ENCODE data around the gene DNM3. TPM values are rescaled to one million over a fixed set of nuclear protein-coding genes. Genes with fewer than 3 reads are reported as not detected.

DNM3 gene
- total RNA-seq, 2 experiments from 2014 or later, result 1.6 to 1.8 TPM

GRCh38 chr1:172142324-172142723 lies 301.0 kb downstream of the DNM3 start:
- POLR2A ChIA-PET, result no interaction called here
- no peaks in the 10 kb centered on the region for H3K27me3 Mint-ChIP-seq

GRCh38 chr1:172143384-172144055 lies 302.2 kb downstream of the DNM3 start:
- Histone ChIP-seq H3K27ac (ENCODE audit: low read depth in 1 of 2, low read length in 2 of 2) (no peak overlapping the region), H3K4me3 (ENCODE audit: low read length) (no peak overlapping the region), H3K9me3 (ENCODE audit: control insufficient read depth in 1 of 2, insufficient read depth in 1 of 2, low read length in 2 of 2) (no peaks in the 10 kb centered on the region), H3K36me3 (ENCODE audit: insufficient read depth, low read length) (no peaks in the 10 kb centered on the region), H3K27me3 (ENCODE audit: control insufficient read depth in 1 of 2, insufficient read depth in 2 of 2, low read length in 2 of 2) (no peaks in the 10 kb centered on the region), H3K4me1 (ENCODE audit: insufficient read depth, low read length) (no peaks in the 10 kb centered on the region)
- intact Hi-C loops (cut with DNase I, micrococcal nuclease), result no loop called here
- ChIA-PET POLR2A (interaction anchor here (0.5 to 0.7 kb wide), 2 partner anchors 252 to 330 kb away, joined by 3 read pairs; no protein-coding TSS in a partner anchor), CTCF (no interaction called here)
- Mint-ChIP-seq H3K9me3 (no peaks in the 10 kb centered on the region), H3K27ac (no peak overlapping the region), H3K4me3 (no peak overlapping the region), H3K36me3 (ENCODE audit: low read depth) (no peaks in the 10 kb centered on the region), H3K27me3 (no peaks in the 10 kb centered on the region), H3K4me1 (ENCODE audit: low read depth) (no peaks in the 10 kb centered on the region)
- no peak for ATAC-seq (ENCODE audit: poor library complexity)
- no peak for DNase-seq
- TF ChIP-seq CTCF (IDR thresholded peaks at IDR 0.05), result no peak

More at GRCh38 chr1:172142324-172142723, 301.0 kb downstream of the DNM3 start:
- no peak overlapping the region for H3K27ac Mint-ChIP-seq
- no peaks in the 10 kb centered on the region for H3K9me3 Mint-ChIP-seq
- H3K4me3 ChIP-seq (ENCODE audit: low read length), result no peak overlapping the region
- H3K4me3 Mint-ChIP-seq, result no peak overlapping the region
- no peaks in the 10 kb centered on the region for H3K9me3 ChIP-seq (ENCODE audit: control insufficient read depth in 1 of 2, insufficient read depth in 1 of 2, low read length in 2 of 2)
- CTCF ChIA-PET, result interaction anchor here (1.0 kb wide), 1 partner anchor 33 kb away, joined by 3 read pairs; no protein-coding TSS in a partner anchor
- intact Hi-C loops (cut with DNase I, micrococcal nuclease), result no loop called here
- no peaks in the 10 kb centered on the region for H3K36me3 Mint-ChIP-seq (ENCODE audit: low read depth)
- ATAC-seq (ENCODE audit: poor library complexity) (no peak), DNase-seq (no peak)
- no peak for TF ChIP-seq CTCF (IDR thresholded peaks at IDR 0.05)
- no peaks in the 10 kb centered on the region for H3K4me1 ChIP-seq (ENCODE audit: insufficient read depth, low read length)
- no peak overlapping the region for H3K27ac ChIP-seq (ENCODE audit: low read depth in 1 of 2, low read length in 2 of 2)
- H3K36me3 ChIP-seq (ENCODE audit: insufficient read depth, low read length), result no peaks in the 10 kb centered on the region
- no peaks in the 10 kb centered on the region for H3K4me1 Mint-ChIP-seq (ENCODE audit: low read depth)
- H3K27me3 ChIP-seq (ENCODE audit: control insufficient read depth in 1 of 2, insufficient read depth in 2 of 2, low read length in 2 of 2), result no peaks in the 10 kb centered on the region

- no peak overlapping the region for H3K27ac ChIP-seq (ENCODE audit: low read depth in 1 of 2, low read length in 2 of 2)
- no peaks in the 10 kb centered on the region for H3K27me3 Mint-ChIP-seq
- intact Hi-C loops (cut with DNase I, micrococcal nuclease), result no loop called here
- no peaks in the 10 kb centered on the region for H3K9me3 Mint-ChIP-seq
- ATAC-seq (ENCODE audit: poor library complexity) (no peak), DNase-seq (no peak)
- H3K4me3 Mint-ChIP-seq, result no peak overlapping the region
- no peak overlapping the region for H3K27ac Mint-ChIP-seq
- POLR2A ChIA-PET, result interaction anchor here (0.7 kb wide), 1 partner anchor 11 kb away, joined by 3 read pairs; no protein-coding TSS in a partner anchor
- TF ChIP-seq CTCF (IDR thresholded peaks at IDR 0.05), result no peak
- no peaks in the 10 kb centered on the region for H3K4me1 Mint-ChIP-seq (ENCODE audit: low read depth)
- H3K36me3 Mint-ChIP-seq (ENCODE audit: low read depth), result no peaks in the 10 kb centered on the region
- no peak overlapping the region for H3K4me3 ChIP-seq (ENCODE audit: low read length)
- H3K9me3 ChIP-seq (ENCODE audit: control insufficient read depth in 1 of 2, insufficient read depth in 1 of 2, low read length in 2 of 2), result no peaks in the 10 kb centered on the region
- CTCF ChIA-PET, result no interaction called here
- no peaks in the 10 kb centered on the region for H3K27me3 ChIP-seq (ENCODE audit: control insufficient read depth in 1 of 2, insufficient read depth in 2 of 2, low read length in 2 of 2)
- H3K36me3 ChIP-seq (ENCODE audit: insufficient read depth, low read length), result no peaks in the 10 kb centered on the region
- no peaks in the 10 kb centered on the region for H3K4me1 ChIP-seq (ENCODE audit: insufficient read depth, low read length)
Measured at GRCh38 chr1:172144445-172145061, 303.3 kb downstream of the DNM3 start.

Data from CD4-positive, alpha-beta T cell (primary cell).